PC-3 (cell line): Measurements from ENCODE around the gene SEPTIN14. TPM values are rescaled to one million over a fixed set of nuclear protein-coding genes. Genes with fewer than 3 reads are reported as not detected.
"Not testable (repeated sequence)": the region's sequence is repeated elsewhere in the genome, so short reads cannot be mapped to it uniquely, and the experiment has no call there.

Experiments used
- ATAC-seq: fragments of 200-7000 bp; cut with Tn5 transposase; 2 replicates; pipeline ENCODE4 v1.9.1; 2020; ENCODE audit warnings: mild to moderate bottlenecking, moderate library complexity
- BruUV-seq: library from RNA; stranded (reverse); fragments of 400-500 nt; replicated peaks from 2 replicates; lab custom pipeline; 2021; lab: Mats Ljungman, UMichigan
- CTCF ChIA-PET: fragments of 300-600 bp; sonication (Branson Sonifier 250); formaldehyde crosslinking; loops from one replicate; lab custom pipeline; 2022; ENCODE audit warnings: antibody characterized with exemption; lab: Charles Lee
- POLR2A ChIA-PET: fragments of 300-600 bp; sonication (Branson Sonifier 250); formaldehyde crosslinking; loops from one replicate; lab custom pipeline; 2022; ENCODE audit warnings: antibody characterized with exemption; ENCODE audit not compliant: unreplicated experiment; lab: Charles Lee
- DNase-seq: peaks from one replicate; pipeline ENCODE4 v3.0.0-alpha.2; 2015
- H2AFZ ChIP-seq: fragments of 300-600 bp; sonication (generic); 2 replicates; pipeline ENCODE4 v1.6.0; 2016; ENCODE audit warnings: antibody characterized with exemption, low read length
- H3F3A ChIP-seq: fragments of 300-600 bp; sonication (generic); one replicate; pipeline ENCODE4 v1.6.0; 2017; ENCODE audit warnings: antibody characterized with exemption, low read length, control low read depth, mild to moderate bottlenecking; ENCODE audit not compliant: unreplicated experiment
- H3K27ac ChIP-seq: fragments of 300-600 bp; sonication (generic); 2 replicates; pipeline ENCODE4 v1.5.1; 2016; ENCODE audit warnings: mild to moderate bottlenecking, low read length
- H3K27me3 ChIP-seq: fragments of 300-600 bp; sonication (generic); 2 replicates; pipeline ENCODE4 v1.6.1; 2016; ENCODE audit warnings: low read length, mixed read lengths
- H3K36me3 ChIP-seq: fragments of 300-600 bp; sonication (generic); 2 replicates; pipeline ENCODE4 v1.6.1; 2016; ENCODE audit warnings: low read depth, mixed run types, low read length, mixed read lengths
- H3K4me1 ChIP-seq: fragments of 300-600 bp; sonication (generic); 2 replicates; pipeline ENCODE4 v1.5.1; 2016; ENCODE audit warnings: low read length; ENCODE audit not compliant: insufficient read depth
- H3K4me2 ChIP-seq: fragments of 300-600 bp; sonication (generic); 2 replicates; pipeline ENCODE4 v1.6.0; 2016; ENCODE audit warnings: low read length
- H3K4me3 ChIP-seq: fragments of 300-600 bp; sonication (generic); 2 replicates; pipeline ENCODE4 v1.5.1; 2016; ENCODE audit warnings: mild to moderate bottlenecking, low read length, mixed read lengths
- H3K79me2 ChIP-seq: fragments of 300-600 bp; sonication (generic); 2 replicates; pipeline ENCODE4 v1.6.1; 2017; ENCODE audit warnings: low read length, mixed read lengths
- H3K9ac ChIP-seq: fragments of 300-600 bp; sonication (generic); 2 replicates; pipeline ENCODE4 v1.6.0; 2016; ENCODE audit warnings: mild to moderate bottlenecking, low read length
- H3K9me2 ChIP-seq: fragments of 300-600 bp; sonication (generic); replicated peaks from 2 replicates; pipeline ENCODE4 v1.6.1; 2016; ENCODE audit warnings: mixed run types, low read length, mixed read lengths
- H3K9me3 ChIP-seq: fragments of 300-600 bp; sonication (generic); 2 replicates; pipeline ENCODE4 v1.6.1; 2016; ENCODE audit warnings: low read length, mixed read lengths
- H4K20me1 ChIP-seq: fragments of 300-600 bp; sonication (generic); 2 replicates; pipeline ENCODE4 v1.6.1; 2016; ENCODE audit warnings: low read length, mixed read lengths
- CTCF ChIP-seq: fragments of 300-600 bp; sonication (generic); conservative IDR thresholded peaks from 2 replicates; pipeline ENCODE4 v1.5.1; 2017; ENCODE audit warnings: antibody characterized with exemption, low read depth, mild to moderate bottlenecking, low read length
- EZH2 ChIP-seq: fragments of 300-600 bp; sonication (generic); IDR thresholded peaks from one replicate; pipeline ENCODE4 v1.6.1; 2017; ENCODE audit warnings: antibody characterized with exemption, mild to moderate bottlenecking, low read length; ENCODE audit not compliant: unreplicated experiment
- EZH2phosphoT487 ChIP-seq: fragments of 300-600 bp; sonication (generic); IDR thresholded peaks from 2 replicates; pipeline ENCODE4 v1.6.1; 2018; ENCODE audit warnings: mild to moderate bottlenecking, antibody characterized with exemption, low read length, borderline replicate concordance
- intact Hi-C: fragments of 100-400 bp; cut with micrococcal nuclease; formaldehyde crosslinking; loops from 2 replicates; pipeline ENCODE4 v1.9.0; 2023
- total RNA-seq: library from RNA; depleted of rRNA; stranded (reverse); fragments of >200 nt; gene quantifications from 2 replicates; pipeline ENCODE4 v1.2.3, GENCODE V29; 2014

Gene SEPTIN14
- total RNA-seq, 1 experiment from 2014 or later = not detected

- H3K4me1 ChIP-seq, H3K79me2 ChIP-seq, H3K36me3 ChIP-seq, H4K20me1 ChIP-seq, ATAC-seq, H3K9ac ChIP-seq, BruUV-seq, H3K4me2 ChIP-seq, intact Hi-C loops, H3K27me3 ChIP-seq, H2AFZ ChIP-seq, H3K9me2 ChIP-seq, POLR2A ChIA-PET, DNase-seq, H3K4me3 ChIP-seq, H3K27ac ChIP-seq, H3K9me3 ChIP-seq, CTCF ChIA-PET, H3F3A ChIP-seq: not testable (repeated sequence)
Measured at GRCh38 chr7:55845164-55845563, 17.4 kb downstream of the SEPTIN14 start.

- H2AFZ ChIP-seq = no peak overlapping the region
Measured at GRCh38 chr7:55838595-55838994, 24.0 kb downstream of the SEPTIN14 start.

GRCh38 chr7:55827577-55827976 lies 35.0 kb downstream of the SEPTIN14 start:
- TF ChIP-seq EZH2 = no peak
- TF ChIP-seq EZH2phosphoT487 = no peak
- Histone ChIP-seq H3K9me3 (0 out of 2 replicates have a peak, but pooled peaks cover 12% of the 10 kb centered on the region), H3K4me3 (no peak overlapping the region), H3K79me2 (no peaks in the 10 kb centered on the region), H3K4me1 (no peaks in the 10 kb centered on the region), H2AFZ (no peak overlapping the region), H4K20me1 (no peaks in the 10 kb centered on the region), H3K27ac (no peak overlapping the region), H3K9me2 (no peaks in the 10 kb centered on the region), H3K27me3 (no peaks in the 10 kb centered on the region), H3K36me3 (no peaks in the 10 kb centered on the region), H3K4me2 (no peak overlapping the region), H3K9ac (no peak overlapping the region), H3F3A (no peaks in the 10 kb centered on the region)
- no TSS peak for BruUV-seq
- ChIA-PET POLR2A (no interaction called here), CTCF (no interaction called here)
- intact Hi-C loops = no loop called here
- ATAC-seq (no peak), DNase-seq (no peak)

More at GRCh38 chr7:55838595-55838994, 24.0 kb downstream of the SEPTIN14 start:
- ATAC-seq (no peak), DNase-seq (no peak)
- no peak overlapping the region for H3K27ac ChIP-seq
- ChIA-PET CTCF (no interaction called here), POLR2A (interaction anchor here (0.6 kb wide), 1 partner anchor 1378 kb away, joined by 8 read pairs; no protein-coding TSS in a partner anchor)
- H3K9me2 ChIP-seq = no peaks in the 10 kb centered on the region
- no peaks in the 10 kb centered on the region for H3F3A ChIP-seq
- no peaks in the 10 kb centered on the region for H3K9me3 ChIP-seq
- no peaks in the 10 kb centered on the region for H3K27me3 ChIP-seq
- H3K79me2 ChIP-seq = no peaks in the 10 kb centered on the region
- no peaks in the 10 kb centered on the region for H3K4me1 ChIP-seq
- no peak overlapping the region for H3K4me3 ChIP-seq
- no peak overlapping the region for H3K4me2 ChIP-seq
- no peak for TF ChIP-seq CTCF
- no peak for TF ChIP-seq EZH2phosphoT487
- TF ChIP-seq EZH2 = no peak
- intact Hi-C loops = no loop called here
- no TSS peak for BruUV-seq
- no peak overlapping the region for H3K9ac ChIP-seq
- no peaks in the 10 kb centered on the region for H4K20me1 ChIP-seq
- no peaks in the 10 kb centered on the region for H3K36me3 ChIP-seq

GRCh38 chr7:55818686-55819085 lies 43.9 kb downstream of the SEPTIN14 start:
- intact Hi-C loops = no loop called here
- no peaks in the 10 kb centered on the region for H3K9me2 ChIP-seq
- no peak overlapping the region for H3K27ac ChIP-seq
- peak; percentile 21 for DNase-seq
- 0 out of 2 replicates have a peak overlapping the region, but pooled peaks have one; percentile 33 for H2AFZ ChIP-seq
- H3K36me3 ChIP-seq = no peaks in the 10 kb centered on the region
- H3K4me2 ChIP-seq = peak overlapping the region; percentile 22; the same call in 1 of the 2 replicates
- ATAC-seq = peak; percentile 90
- no peak overlapping the region for H3K9ac ChIP-seq
- no peaks in the 10 kb centered on the region for H3K4me1 ChIP-seq
- CTCF ChIA-PET = no interaction called here
- no peaks in the 10 kb centered on the region for H3F3A ChIP-seq
- H3K4me3 ChIP-seq = no peak overlapping the region
- no peaks in the 10 kb centered on the region for H4K20me1 ChIP-seq
- BruUV-seq = no TSS peak
- no peaks in the 10 kb centered on the region for H3K27me3 ChIP-seq
- POLR2A ChIA-PET = no interaction called here
- H3K79me2 ChIP-seq = no peaks in the 10 kb centered on the region
- H3K9me3 ChIP-seq = peaks cover 12% of the 10 kb centered on the region; the same call in 1 of the 2 replicates
- TF ChIP-seq EZH2phosphoT487 = no peak
- TF ChIP-seq EZH2 = no peak
- TF ChIP-seq CTCF = no peak

- H3F3A ChIP-seq, H3K27me3 ChIP-seq, H3K9ac ChIP-seq, CTCF ChIA-PET, H3K79me2 ChIP-seq, H3K27ac ChIP-seq, H3K4me2 ChIP-seq, ATAC-seq, BruUV-seq, intact Hi-C loops, H2AFZ ChIP-seq, POLR2A ChIA-PET, H3K4me3 ChIP-seq, H4K20me1 ChIP-seq, H3K9me2 ChIP-seq, H3K36me3 ChIP-seq, H3K9me3 ChIP-seq, DNase-seq, H3K4me1 ChIP-seq: not testable (repeated sequence)
Measured at GRCh38 chr7:55797260-55797659, 65.3 kb downstream of the SEPTIN14 start.
